PC-3 (cell line): ENCODE measurements around the gene CDKN1A.

Source experiments
- CTCF ChIP-seq: fragments of 300-600 bp; sonication (generic); conservative IDR thresholded peaks from 2 replicates; pipeline ENCODE4 v1.5.1; 2017; ENCODE audit warnings: antibody characterized with exemption, low read depth, mild to moderate bottlenecking, low read length
- EZH2 ChIP-seq: fragments of 300-600 bp; sonication (generic); IDR thresholded peaks from one replicate; pipeline ENCODE4 v1.6.1; 2017; ENCODE audit warnings: antibody characterized with exemption, mild to moderate bottlenecking, low read length; ENCODE audit not compliant: unreplicated experiment
- EZH2phosphoT487 ChIP-seq: fragments of 300-600 bp; sonication (generic); IDR thresholded peaks from 2 replicates; pipeline ENCODE4 v1.6.1; 2018; ENCODE audit warnings: mild to moderate bottlenecking, antibody characterized with exemption, low read length, borderline replicate concordance

GRCh38 chr6:36715469-36715868, 37.0 kb downstream of the CDKN1A start:
- TF ChIP-seq EZH2phosphoT487 (no peak), CTCF (no peak), EZH2 (no peak)
